ENCODE data around the gene AGTPBP1.
"Not testable (repeated sequence)": the region's sequence is repeated elsewhere in the genome, so short reads cannot be mapped to it uniquely, and the experiment has no call there.

The AGTPBP1 gene

GRCh38 chr9:85741875-85742596, at the start of gene AGTPBP1:
TSS of gene AGTPBP1 (minus strand) at chr9:85741954. CDS start at chr9:85712533, 29,421 bp downstream.
- peak; percentile 88 for DNase-seq

- DNase-seq = not testable (repeated sequence)
Observed at GRCh38 chr9:85786116-85786515, 44.4 kb upstream of the AGTPBP1 start.

- not testable (repeated sequence) for DNase-seq
Observed at GRCh38 chr9:85773844-85774243, 32.1 kb upstream of the AGTPBP1 start.

- DNase-seq = not testable (repeated sequence)
Observed at GRCh38 chr9:85761802-85762201, 20.0 kb upstream of the AGTPBP1 start.

- DNase-seq = not testable (repeated sequence)
Observed at GRCh38 chr9:85757716-85758115, 16.0 kb upstream of the AGTPBP1 start.

- not testable (repeated sequence) for DNase-seq
Observed at GRCh38 chr9:85756216-85756615, 14.5 kb upstream of the AGTPBP1 start.

- DNase-seq = no peak
Observed at GRCh38 chr9:85746309-85746708, 4.6 kb upstream of the AGTPBP1 start.

- no peak for DNase-seq
Observed at GRCh38 chr9:85745203-85745602, 3.4 kb upstream of the AGTPBP1 start.

GRCh38 chr9:85744480-85744879, 2.7 kb upstream of the AGTPBP1 start:
- no peak for DNase-seq

GRCh38 chr9:85743275-85744128, 1.7 kb upstream of the AGTPBP1 start:
- no peak for DNase-seq

- DNase-seq = no peak
Observed at GRCh38 chr9:85742597-85742936, 813 bp upstream of the AGTPBP1 start.

GRCh38 chr9:85741095-85741874, 469 bp downstream of the AGTPBP1 start:
- peak; percentile 39 for DNase-seq

GRCh38 chr9:85740787-85741094, 1.0 kb downstream of the AGTPBP1 start:
- DNase-seq = no peak

GRCh38 chr9:85738509-85738908, 3.2 kb downstream of the AGTPBP1 start:
- DNase-seq = no peak

GRCh38 chr9:85737671-85738070, 4.1 kb downstream of the AGTPBP1 start:
- no peak for DNase-seq

- DNase-seq = no peak
Observed at GRCh38 chr9:85730916-85731630, 10.7 kb downstream of the AGTPBP1 start.

- DNase-seq = no peak
Observed at GRCh38 chr9:85729882-85730281, 11.9 kb downstream of the AGTPBP1 start.

- DNase-seq = no peak
Observed at GRCh38 chr9:85727500-85727899, 14.3 kb downstream of the AGTPBP1 start.

GRCh38 chr9:85726737-85727136, 15.0 kb downstream of the AGTPBP1 start:
- DNase-seq = no peak

- DNase-seq = no peak
Observed at GRCh38 chr9:85723215-85723614, 18.5 kb downstream of the AGTPBP1 start.

- not testable (repeated sequence) for DNase-seq
Observed at GRCh38 chr9:85719411-85719810, 22.3 kb downstream of the AGTPBP1 start.

- not testable (repeated sequence) for DNase-seq
Observed at GRCh38 chr9:85717818-85718217, 23.9 kb downstream of the AGTPBP1 start.

- DNase-seq = no peak
Observed at GRCh38 chr9:85717220-85717619, 24.5 kb downstream of the AGTPBP1 start.

All from NCI-H1092 (cell line).